Effector CD8-positive, alpha-beta T cell (primary cell): ENCODE measurements around the gene RB1.
"Not testable (repeated sequence)": the region's sequence is repeated elsewhere in the genome, so short reads cannot be mapped to it uniquely, and the experiment has no call there.

ENCODE experiments used
- DNase-seq: peaks from one replicate; lab custom pipeline; 2025; lab: John Stamatoyannopoulos, UW

RB1 gene

GRCh38 chr13:48349525-48349924, 46.0 kb downstream of the RB1 start:
- no peak for DNase-seq

DNA sequence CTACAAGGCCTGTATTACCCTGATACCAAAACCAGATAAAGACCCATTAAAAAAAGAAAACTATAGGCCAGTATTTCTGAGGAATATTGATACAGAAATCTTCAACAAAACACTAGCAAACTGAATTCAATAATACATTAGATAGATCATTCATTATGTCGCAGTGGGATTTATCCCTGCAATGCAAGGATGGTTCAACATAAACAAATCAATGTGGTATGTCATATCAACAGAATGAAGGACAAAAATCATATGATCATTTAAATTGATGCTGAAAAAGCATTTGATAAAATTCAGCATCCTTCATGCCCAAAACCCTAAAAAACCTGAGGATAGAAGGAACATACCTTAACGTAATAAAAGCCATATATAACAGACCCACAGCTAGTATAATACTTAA, 50.0 kb downstream of the RB1 start:
- DNase-seq = no peak

DNA sequence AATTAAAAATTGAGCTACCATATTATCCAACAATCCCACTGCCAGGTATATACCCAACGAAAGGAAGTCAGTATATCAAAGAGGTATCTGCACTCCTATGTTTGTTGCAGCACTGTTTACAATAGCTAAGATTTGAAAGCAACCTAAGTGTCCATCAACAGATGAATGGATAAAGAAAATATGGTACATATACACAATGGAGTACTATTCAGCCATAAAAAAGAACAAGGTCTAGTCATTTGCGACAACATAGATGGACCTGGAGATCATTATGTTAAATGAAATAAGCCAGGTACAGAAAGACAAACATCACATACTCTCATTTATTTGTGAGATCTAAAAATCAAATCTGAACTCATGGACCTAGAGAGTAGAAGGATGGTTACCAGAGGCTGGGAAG, 52.0 kb downstream of the RB1 start:
- DNase-seq = not testable (repeated sequence)

DNA sequence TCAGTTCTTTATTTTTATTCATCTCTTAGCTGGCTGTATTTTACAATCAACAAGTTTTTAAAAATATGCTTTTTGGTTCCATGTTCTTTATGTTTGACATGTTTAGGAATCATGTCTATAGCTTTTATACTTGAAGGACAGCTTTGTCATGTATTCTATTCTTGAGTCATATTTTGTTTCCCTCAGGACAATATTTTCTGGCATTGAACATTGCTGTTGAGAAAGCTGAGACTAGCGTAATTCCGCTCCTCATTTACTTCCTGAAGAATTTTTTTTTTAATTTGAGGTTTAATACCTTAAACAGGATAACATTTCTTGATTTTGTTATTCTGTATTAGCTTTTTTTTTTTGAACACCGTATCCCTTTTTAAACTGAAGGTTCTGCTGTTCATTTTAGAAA, 53.2 kb downstream of the RB1 start:
- DNase-seq = no peak

DNA sequence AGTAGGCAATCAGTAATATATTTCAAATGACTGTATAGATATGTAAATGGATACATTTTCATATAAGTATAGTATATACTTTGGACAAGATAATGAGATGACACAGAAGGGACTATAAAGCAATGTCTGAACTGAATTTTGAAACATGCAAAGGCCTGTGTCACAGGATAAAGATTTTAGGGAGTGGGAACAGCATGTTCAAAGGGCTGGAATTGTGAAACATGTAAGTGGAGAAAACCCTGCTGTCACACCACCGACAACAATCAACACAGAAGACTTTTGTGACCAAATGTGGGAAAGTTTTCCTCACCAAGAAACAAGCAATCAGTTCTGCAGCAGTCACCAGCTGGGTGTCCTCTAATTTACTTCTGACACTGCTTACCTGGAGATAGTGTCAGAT, 66.4 kb downstream of the RB1 start:
- DNase-seq = no peak

GRCh38 chr13:48370815-48371214, 67.3 kb downstream of the RB1 start:
- no peak for DNase-seq

- DNase-seq = no peak
Observed at GRCh38 chr13:48377857-48378256, 74.3 kb downstream of the RB1 start.

- no peak for DNase-seq
Observed at GRCh38 chr13:48380581-48380980, 77.0 kb downstream of the RB1 start.

DNA sequence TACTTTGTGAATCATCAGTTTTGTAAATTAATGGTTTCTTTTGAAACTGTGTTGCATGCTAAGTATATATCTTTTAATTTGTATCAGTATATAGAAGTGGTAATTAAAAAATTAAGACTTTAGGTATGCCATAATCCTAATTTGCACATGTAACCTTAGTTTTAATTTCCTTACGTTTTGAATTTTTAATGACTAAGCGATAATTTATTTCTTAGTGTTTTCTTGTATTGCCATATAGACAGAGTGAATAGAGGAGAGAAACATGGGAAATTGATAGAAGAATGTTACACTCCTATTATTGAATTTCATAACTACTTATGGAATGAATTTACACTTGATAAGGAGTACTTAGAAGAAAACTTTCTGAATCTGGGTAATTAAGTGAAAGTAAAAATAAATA, 79.8 kb downstream of the RB1 start:
- no peak for DNase-seq

DNA sequence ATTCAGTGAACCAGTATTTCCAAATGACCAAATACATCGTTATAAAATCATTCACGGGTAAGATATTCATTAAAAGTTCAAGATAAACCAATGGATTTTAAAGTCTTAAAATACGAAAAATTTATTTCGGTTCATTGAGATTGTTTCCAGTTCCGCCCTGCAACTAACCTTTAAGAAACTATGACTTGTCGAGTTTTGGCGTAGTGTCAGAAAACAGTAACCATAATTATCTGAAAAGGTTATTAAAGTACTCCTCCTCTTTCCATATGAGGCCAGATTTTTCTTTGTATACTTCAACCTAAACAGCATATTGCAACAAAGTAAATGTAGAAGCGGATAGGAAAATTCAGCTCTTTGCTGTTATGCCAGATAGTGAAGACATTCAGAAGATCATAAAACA, 83.3 kb downstream of the RB1 start:
- DNase-seq = no peak

DNA sequence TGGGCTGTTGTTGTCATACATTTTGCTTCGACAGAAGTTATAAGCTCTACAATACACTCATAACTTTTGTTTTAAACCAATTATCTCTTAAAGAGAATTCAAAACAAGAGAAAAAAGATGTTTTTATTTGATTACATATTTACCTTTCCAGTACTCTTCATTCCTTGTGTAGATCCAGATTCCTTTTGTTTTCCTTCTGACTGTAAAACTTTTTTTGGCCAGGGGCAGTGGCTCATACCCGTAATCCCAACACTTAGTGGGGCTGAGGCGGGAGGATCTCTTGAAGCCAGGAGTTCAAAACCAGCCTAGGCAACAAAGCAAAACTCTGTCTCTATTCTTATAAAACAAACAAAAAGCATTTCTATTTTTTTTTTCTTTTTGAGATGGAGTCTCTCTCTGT, 87.7 kb downstream of the RB1 start:
- no peak for DNase-seq

DNA sequence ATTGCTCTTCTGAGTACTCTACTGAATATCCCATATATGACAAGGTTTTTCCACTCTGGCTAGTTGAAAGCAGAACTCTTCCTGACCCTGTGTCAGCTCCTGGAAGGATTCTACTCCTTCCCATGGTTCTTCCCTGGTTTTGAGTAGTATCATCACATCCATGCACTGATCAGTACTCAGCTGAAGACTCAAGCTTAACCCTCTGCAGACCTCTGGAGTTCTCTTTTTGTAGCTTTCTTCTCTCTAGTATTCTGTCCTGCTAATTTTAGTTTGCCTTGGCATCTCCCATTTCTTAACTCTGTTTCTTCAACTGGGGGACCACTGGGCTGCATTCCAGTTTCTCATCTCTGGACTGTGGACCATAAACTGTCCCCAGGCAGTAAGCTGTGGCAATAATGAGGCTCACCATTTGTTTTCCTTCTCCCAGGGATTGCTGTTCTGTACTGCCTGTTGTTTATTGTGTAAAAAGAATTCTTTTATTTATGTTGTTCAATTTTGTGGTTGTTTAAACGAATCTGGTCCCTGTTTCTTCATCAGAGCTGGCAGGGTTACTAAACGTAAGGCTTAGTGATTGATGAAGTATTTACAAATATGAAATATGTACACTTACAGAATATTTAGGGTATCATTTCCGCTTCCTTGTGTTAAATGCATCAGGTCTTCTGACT, 89.6 kb downstream of the RB1 start:
- no peak for DNase-seq

DNA sequence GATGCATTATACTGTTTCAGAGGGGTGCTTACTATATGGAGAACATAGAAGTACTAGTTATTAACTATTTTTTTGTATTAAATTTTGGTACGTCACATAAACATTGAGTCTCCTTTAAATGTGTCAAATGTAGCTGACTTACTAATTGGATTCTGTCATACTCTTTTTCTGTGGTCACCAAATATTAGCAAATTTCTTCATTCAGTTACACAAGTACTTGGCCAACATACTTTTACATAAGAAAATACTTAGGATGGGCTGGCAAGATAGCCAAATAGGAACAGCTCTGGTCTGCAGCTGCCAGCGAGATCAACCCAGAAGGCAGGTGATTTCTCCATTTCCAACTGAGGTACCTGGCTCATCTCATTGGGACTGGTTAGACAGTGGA, 90.1 kb downstream of the RB1 start:
- DNase-seq = no peak

DNA sequence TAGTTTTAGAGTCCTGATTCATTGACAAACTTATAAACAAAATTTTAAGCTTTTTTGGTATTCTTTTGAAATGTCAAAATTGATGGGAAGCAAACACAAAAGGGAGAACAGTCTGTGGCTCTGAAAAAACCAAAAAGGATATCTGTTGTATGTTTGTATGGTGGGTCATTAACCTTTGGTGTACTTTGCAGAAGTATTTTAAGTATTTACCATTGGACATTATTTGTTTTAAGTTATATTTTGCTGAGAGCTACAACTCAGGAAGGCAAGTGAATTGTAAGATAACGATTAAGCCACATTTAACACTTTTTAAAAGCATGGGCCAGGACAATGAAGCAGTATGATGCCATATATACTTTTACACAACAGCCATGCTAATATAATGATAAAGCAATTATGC, 94.2 kb downstream of the RB1 start:
- DNase-seq = no peak

- DNase-seq = no peak
Observed at GRCh38 chr13:48398450-48399095, 95.0 kb downstream of the RB1 start.

GRCh38 chr13:48400090-48400694, 96.6 kb downstream of the RB1 start:
- no peak for DNase-seq

DNA sequence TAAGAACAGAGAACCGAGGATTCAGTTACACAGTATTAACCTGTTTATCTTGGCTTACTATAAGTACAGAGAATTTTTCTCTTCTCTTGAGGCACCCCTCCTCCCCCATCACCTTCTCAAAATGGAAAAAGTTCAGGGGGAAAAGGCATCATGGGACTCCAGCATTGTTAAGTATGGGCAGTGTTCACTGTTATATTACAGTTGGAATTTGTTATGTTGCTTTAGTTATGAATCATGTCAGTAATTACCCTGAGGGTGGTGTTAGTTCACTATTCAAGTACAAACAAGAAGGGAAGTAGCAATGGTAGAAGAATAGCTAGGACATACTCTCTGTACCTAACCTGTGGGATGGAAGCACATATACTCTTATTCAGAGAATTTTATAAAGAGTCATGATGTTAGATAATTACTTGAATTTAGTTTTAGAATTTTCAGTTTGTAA, 97.3 kb downstream of the RB1 start:
- no peak for DNase-seq

DNA sequence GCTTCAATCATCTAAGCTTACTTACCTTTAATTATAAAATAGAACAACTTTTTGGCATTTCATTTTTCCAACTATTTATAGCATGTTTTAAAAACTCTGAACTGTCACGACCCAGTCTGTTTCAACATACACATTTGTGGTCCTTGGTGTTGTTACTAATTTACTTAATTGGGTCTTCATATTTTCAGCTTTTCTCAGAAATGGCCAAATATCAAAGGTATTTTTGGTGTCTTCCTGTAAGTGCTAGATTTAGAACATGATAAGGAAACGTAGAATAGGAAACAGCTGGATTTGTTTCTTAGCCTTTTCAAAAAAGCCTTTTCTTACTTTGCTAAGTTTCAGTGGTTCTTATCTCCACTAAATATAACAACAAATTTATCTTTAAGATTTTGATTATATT, 97.9 kb downstream of the RB1 start:
- no peak for DNase-seq

GRCh38 chr13:48402325-48402932, 98.9 kb downstream of the RB1 start:
- DNase-seq = no peak

DNA sequence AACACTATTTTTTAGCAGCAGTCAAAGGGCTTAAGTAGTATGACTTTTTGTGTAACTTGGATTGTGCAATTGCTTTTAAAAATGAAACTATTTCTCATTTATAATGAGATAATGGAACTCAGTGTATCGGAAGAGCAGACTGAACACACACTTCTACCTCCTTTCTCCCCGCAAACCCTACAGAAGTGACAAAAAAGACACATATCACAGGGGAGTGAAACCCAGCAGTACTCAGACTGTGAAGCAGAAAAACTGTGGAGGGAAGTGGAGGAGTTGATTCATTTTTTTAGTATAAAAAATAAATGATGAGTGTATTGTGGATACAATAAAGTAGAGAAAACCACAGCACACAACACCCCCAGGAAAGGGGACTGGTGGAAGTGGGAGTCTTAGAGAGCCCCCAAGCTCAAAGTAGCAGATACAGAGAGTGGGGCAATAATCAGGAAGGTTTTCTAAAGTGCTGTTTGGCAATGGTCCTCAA, 99.6 kb downstream of the RB1 start:
- no peak for DNase-seq

GRCh38 chr13:48403913-48404312, 100.4 kb downstream of the RB1 start:
- no peak for DNase-seq

- DNase-seq = no peak
Observed at GRCh38 chr13:48404952-48405351, 101.4 kb downstream of the RB1 start.

DNA sequence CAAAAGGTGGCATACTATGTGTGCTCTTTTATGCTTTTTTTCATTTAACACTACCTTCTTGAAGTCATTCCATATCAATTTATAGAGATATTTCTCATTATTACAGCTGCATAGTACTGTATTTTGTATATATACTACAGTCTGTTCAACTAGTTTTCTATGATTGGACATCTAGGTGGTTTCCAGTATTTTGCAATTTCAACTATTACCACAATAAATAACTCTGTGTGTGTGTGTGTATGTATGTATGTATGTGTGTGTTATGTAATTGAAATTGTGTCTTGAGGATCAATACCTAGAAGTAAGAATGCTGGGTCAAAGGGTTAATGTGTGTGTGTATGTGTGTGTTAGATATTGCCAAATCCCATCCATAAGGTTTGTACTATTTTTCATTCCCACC, 102.3 kb downstream of the RB1 start:
- no peak for DNase-seq
